Small intestine (tissue), 7 donors: ENCODE results near the gene SYNE2. TPM values are rescaled to one million over a fixed set of nuclear protein-coding genes. Genes with fewer than 3 reads are reported as not detected.

Experiments
- DNase-seq, 2 donors: peaks; one replicate each; pipeline versions ENCODE4 v3.0.0 to v3.0.0-alpha.2; 2013
- FAIRE-seq: peaks from 2 replicates; lab custom pipeline; 2012; peaks lifted over from hg19 to GRCh38; lab: Jason Lieb, UNC
- H3K27ac ChIP-seq, 3 donors: one replicate each; pipeline ENCODE4 v1.5.1; 2013; ENCODE audit warnings: low read length in 2 of 3, mild to moderate bottlenecking in 2 of 3, control low read depth in 1 of 3, inconsistent platforms in 1 of 3, low read depth in 1 of 3, moderate library complexity in 1 of 3
- H3K27me3 ChIP-seq, 3 donors: one replicate each; pipeline ENCODE4 v1.6.1; 2013; ENCODE audit warnings: low read length in 3 of 3, inconsistent platforms in 1 of 3; ENCODE audit not compliant: control insufficient read depth in 3 of 3, insufficient read depth in 3 of 3
- H3K36me3 ChIP-seq, 3 donors: one replicate each; pipeline ENCODE4 v1.6.1; 2013; ENCODE audit warnings: low read length in 3 of 3, inconsistent platforms in 1 of 3, low read depth in 1 of 3, mild to moderate bottlenecking in 1 of 3, moderate library complexity in 1 of 3; ENCODE audit not compliant: control insufficient read depth in 3 of 3, insufficient read depth in 2 of 3
- H3K4me1 ChIP-seq, 3 donors: one replicate each; pipeline ENCODE4 v1.6.1; 2013; ENCODE audit warnings: low read length in 2 of 3, inconsistent platforms in 1 of 3, low read depth in 1 of 3, mild to moderate bottlenecking in 1 of 3, moderate library complexity in 1 of 3; ENCODE audit not compliant: control insufficient read depth in 3 of 3, insufficient read depth in 2 of 3
- H3K4me3 ChIP-seq, 3 donors: one replicate each; pipeline ENCODE4 v1.5.1; 2013; ENCODE audit warnings: low read length in 3 of 3, control low read depth in 1 of 3, inconsistent platforms in 1 of 3, low read depth in 1 of 3, mild to moderate bottlenecking in 1 of 3, moderate library complexity in 1 of 3
- H3K9me3 ChIP-seq, 2 donors: one replicate each; pipeline ENCODE4 v1.6.1; 2013; ENCODE audit warnings: low read depth in 1 of 2, low read length in 1 of 2; ENCODE audit not compliant: control insufficient read depth in 2 of 2, insufficient read depth in 1 of 2
- WGBS, 3 donors: extraction: QIAGEN DNeasy Blood & Tissue Kit; methylation state at CpG; one replicate each; pipeline ENCODE4 v1.1.7; 2013; 5-methylcytosine and 5-hydroxymethylcytosine counted together
- polyA plus RNA-seq, 4 donors: library from polyadenylated mRNA; stranded (reverse) in 3 of 4; unstranded in 1 of 4; fragments of 200-250 nt in 3 of 4; fragments of 120-200 nt in 1 of 4; gene quantifications; one replicate each; pipeline versions ENCODE4 v1.2.1 to v1.2.3, GENCODE V29; 2013
- donor health status: healthy with polysubstance abuse.
- donor health status: control.
- donor health status: control.
- donor health status: Bipolar disorder and iron deficiency.
- donor health status: healthy.

The SYNE2 gene
- polyA plus RNA-seq, 4 donors = 13.8 to 47.4 (median 32.9) TPM

DNA sequence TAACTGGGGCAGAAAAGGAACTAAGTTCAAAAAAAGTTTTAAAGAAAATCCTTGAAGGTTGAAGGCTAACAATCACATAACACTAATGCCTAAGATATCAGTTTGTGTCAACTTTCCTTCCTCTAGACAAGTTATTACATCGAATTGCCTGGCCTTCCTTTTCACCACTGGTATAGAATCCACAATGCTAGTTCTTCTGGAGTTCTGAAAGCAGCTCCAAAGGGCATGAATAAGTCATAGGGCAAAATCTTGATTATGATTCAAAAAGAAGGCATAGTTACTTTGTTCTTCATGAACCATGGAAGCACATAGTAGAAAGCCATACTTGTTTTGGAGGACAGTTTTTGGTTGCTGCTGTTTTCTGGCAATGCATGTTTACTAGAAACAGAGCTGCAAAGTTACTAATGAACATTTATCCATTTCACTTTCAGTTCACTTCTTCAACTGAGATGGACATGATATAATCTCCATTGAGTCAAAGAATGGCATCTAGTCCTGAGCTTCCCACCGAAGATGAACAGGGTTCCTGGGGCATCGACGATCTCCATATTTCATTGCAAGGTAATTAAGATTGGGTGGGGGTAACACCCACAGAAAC, 56.0 kb downstream of the SYNE2 start:
- Histone ChIP-seq H3K4me1 (peaks cover 0 to 7% (median 0%) of the 10 kb centered on the region in 3 donors), H3K9me3 (no peaks in the 10 kb centered on the region), H3K27ac (peak overlapping the region in 2 of 3 donors; percentile 20 to 39), H3K36me3 (peaks cover 0 to 7% (median 3%) of the 10 kb centered on the region in 3 donors), H3K4me3 (no peak overlapping the region), H3K27me3 (no peaks in the 10 kb centered on the region)
- 70 to 76% (median 71%) methylated on average over 4 of the region's 4 CpGs for WGBS, 3 donors
- FAIRE-seq (no peak), DNase-seq (peak; percentile 33 to 52)

DNA sequence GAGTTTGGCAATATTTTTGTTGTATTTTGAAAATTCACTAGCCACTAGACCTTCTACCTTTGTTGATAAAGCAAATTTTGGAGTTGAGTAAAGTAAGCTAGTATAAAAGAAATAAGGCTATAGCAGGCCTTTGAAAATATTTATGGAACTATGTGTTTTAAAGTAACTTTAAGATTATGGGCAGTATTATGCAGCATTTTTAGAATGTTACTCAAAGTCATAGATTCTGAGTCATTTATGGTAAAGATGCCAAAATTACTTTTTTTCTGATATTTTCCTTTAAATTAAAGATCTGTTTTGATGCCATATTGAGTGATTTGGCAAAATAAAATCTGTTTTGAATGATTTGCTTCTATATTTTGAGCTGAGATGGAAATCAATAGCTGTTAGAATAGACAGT, 57.2 kb downstream of the SYNE2 start:
- H3K4me3 ChIP-seq = no peak overlapping the region
- DNase-seq (no peak), FAIRE-seq (no peak)
- H3K27ac ChIP-seq = no peak overlapping the region
- H3K4me1 ChIP-seq = peaks cover 0 to 7% (median 0%) of the 10 kb centered on the region in 3 donors
- H3K36me3 ChIP-seq = peaks cover 0 to 7% (median 3%) of the 10 kb centered on the region in 3 donors
- no peaks in the 10 kb centered on the region for H3K9me3 ChIP-seq
- no peaks in the 10 kb centered on the region for H3K27me3 ChIP-seq

DNA sequence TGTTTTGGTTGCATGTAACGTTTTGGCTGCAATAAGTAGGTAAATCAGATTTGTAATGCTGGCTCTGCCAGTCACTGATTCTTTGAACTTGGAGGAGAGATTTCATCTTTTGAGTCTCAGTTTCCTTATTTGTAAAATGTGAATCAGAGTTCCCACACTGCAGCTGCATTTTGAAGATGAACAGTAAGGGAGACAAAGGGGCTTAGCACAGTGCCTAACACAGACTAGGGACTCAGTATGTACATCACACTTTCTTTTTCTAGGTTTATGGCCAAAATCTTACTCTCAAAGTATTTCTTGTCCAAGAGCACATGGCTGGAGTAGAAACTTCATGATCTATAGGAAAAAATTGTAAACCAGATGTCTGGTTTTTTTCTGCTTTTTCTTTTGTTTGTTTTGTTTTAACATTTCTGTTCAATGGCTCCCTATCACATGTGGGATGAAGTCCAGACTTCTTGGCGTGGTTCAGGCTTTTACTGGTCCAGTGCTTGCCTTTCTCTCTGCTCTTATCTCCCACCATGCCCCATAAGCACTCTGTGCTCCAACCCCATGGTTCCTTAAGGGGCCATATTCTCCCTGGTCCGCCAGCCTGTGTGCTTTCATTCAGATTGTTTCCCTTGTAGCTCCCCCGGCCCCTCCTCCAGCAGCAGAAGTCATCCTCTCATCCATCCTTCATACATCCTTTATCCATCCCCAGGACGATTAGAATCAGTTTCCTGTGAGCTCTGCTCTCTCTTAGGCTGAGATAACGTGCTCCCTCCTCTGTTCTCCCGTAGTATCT, 58.0 kb downstream of the SYNE2 start:
- no peaks in the 10 kb centered on the region for H3K27me3 ChIP-seq
- H3K9me3 ChIP-seq = no peaks in the 10 kb centered on the region
- DNase-seq = no peak
- H3K4me3 ChIP-seq = no peak overlapping the region
- peaks cover 0 to 7% (median 0%) of the 10 kb centered on the region in 3 donors for H3K4me1 ChIP-seq
- H3K27ac ChIP-seq = peak overlapping the region in 1 of 3 donors; percentile 27
- H3K36me3 ChIP-seq = peaks cover 0 to 7% (median 5%) of the 10 kb centered on the region in 3 donors
- FAIRE-seq = no peak
- WGBS, 3 donors = 66 to 85% (median 80%) methylated on average over 7 of the region's 7 CpGs

DNA sequence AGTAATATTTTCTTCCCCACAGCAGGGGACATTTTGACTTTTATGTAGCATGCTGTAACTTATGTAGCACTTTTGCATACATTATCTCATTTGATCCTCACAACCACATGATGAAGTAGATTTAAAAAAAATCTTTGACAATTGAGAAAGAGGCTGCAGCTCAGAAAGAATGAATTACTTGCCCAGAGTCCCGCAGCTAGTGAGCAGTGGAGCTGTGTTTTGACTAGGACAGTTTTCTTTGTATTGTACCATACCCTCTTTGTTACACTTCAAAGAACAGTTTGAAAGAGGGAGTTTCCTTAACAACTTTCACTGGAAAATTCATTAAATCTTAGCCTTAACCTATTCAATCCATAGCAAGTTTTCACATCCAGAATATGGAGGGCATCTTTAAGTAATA, 58.6 kb downstream of the SYNE2 start:
- Histone ChIP-seq H3K4me3 (no peak overlapping the region), H3K4me1 (peaks cover 0 to 7% (median 0%) of the 10 kb centered on the region in 3 donors), H3K9me3 (no peaks in the 10 kb centered on the region), H3K27me3 (no peaks in the 10 kb centered on the region), H3K36me3 (peaks cover 0 to 7% (median 5%) of the 10 kb centered on the region in 3 donors), H3K27ac (no peak overlapping the region)
- no peak for FAIRE-seq
- WGBS, 3 donors = 78 to 93% (median 92%) methylated on average over 1 of the region's 1 CpG
- no peak for DNase-seq

DNA sequence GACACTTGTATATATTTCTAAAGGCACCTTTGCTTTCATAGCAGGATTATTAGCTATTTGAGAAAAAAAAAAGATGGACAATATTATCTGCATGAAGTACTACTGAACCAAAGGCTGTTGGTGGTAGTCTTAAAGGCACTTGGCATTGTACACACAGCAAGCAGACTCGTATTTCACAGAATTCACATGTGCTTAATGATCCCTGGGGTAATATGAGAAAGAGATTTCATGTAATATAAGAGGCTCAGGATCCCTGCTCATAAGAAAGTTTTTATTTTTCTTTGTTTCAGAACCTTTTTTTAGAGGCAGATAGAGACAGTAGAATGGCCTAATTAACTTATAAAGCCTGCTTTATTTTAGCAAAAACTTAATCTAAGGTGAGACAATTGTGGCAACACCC, 59.5 kb downstream of the SYNE2 start:
- Histone ChIP-seq H3K4me3 (no peak overlapping the region), H3K36me3 (peaks cover 0 to 7% (median 5%) of the 10 kb centered on the region in 3 donors), H3K27me3 (no peaks in the 10 kb centered on the region), H3K4me1 (peaks cover 0 to 7% (median 0%) of the 10 kb centered on the region in 3 donors), H3K27ac (no peak overlapping the region), H3K9me3 (no peaks in the 10 kb centered on the region)
- FAIRE-seq = no peak
- whole genome bisulfite sequencing, 3 donors = 88 to 93% (median 92%) methylated on average over 1 of the region's 1 CpG
- no peak for DNase-seq

DNA sequence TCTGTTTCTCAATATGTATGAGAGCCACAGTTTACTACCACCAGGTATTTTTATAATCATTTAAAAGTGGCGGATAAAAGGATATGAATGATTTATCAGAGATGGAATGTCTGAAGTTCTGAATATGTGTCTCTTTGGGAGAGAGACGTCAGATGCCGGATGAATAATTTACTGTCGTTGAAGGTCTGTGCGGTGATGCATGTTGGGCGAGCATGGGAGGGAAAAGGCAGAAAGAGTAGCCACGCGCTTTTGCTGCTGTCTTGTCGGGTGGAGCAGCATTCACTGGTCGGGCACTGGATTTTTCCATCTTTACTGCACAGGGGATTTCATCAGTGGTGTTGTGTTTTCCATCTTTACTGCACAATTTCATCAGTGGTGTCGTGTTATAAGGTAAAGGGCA, 65.6 kb downstream of the SYNE2 start:
- Histone ChIP-seq H3K4me1 (peaks cover 0 to 7% (median 0%) of the 10 kb centered on the region in 3 donors), H3K4me3 (no peak overlapping the region), H3K27me3 (no peaks in the 10 kb centered on the region), H3K36me3 (peaks cover 0 to 2% (median 0%) of the 10 kb centered on the region in 3 donors), H3K27ac (no peak overlapping the region), H3K9me3 (no peaks in the 10 kb centered on the region)
- WGBS, 3 donors = 92 to 96% (median 96%) methylated on average over 11 of the region's 11 CpGs
- FAIRE-seq (no peak), DNase-seq (no peak)

DNA sequence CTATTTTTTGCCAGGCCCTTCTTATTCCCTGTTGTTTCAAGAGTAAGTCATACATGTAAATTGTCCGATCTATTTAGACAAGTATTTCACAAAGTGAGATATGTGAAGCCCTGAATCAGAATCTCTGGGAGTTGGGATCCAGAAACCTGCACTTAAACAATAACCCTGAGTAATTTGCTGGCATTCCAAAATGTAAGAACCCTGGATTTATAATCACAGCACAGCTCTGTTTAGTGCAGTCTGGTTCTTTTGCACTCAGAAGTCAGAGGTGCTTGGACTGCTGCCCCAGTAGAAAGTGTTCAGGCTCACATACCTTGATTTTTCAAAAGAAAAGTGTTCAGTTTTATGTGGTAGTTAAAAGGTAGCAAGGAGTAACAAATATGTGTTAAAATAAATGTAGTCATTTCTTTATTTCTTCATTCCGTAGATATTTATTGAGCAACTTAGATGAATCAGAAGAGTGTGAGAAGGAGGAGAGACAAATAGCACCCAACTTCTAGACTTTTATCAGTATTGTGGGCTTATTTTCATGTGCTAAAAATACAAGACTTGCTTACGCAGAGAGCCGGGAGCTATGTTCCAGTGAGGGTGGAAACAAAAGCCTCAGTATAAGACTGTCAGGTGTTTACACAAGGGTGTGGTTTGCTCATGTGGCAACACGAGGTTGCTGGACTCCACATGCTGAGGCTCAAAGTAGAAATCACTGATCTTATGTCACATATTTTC, 70.1 kb downstream of the SYNE2 start:
- no peak for FAIRE-seq
- peak; percentile 81 to 89 for DNase-seq
- Histone ChIP-seq H3K4me1 (peaks cover 0 to 9% (median 0%) of the 10 kb centered on the region in 3 donors), H3K27ac (peak overlapping the region in 1 of 3 donors; percentile 85), H3K27me3 (no peaks in the 10 kb centered on the region), H3K9me3 (peaks cover 0 to 6% of the 10 kb centered on the region in 2 donors), H3K4me3 (no peak overlapping the region), H3K36me3 (peaks cover 0 to 9% (median 0%) of the 10 kb centered on the region in 3 donors)
- 25 to 54% (median 46%) methylated on average over 5 of the region's 5 CpGs for WGBS, 3 donors

DNA sequence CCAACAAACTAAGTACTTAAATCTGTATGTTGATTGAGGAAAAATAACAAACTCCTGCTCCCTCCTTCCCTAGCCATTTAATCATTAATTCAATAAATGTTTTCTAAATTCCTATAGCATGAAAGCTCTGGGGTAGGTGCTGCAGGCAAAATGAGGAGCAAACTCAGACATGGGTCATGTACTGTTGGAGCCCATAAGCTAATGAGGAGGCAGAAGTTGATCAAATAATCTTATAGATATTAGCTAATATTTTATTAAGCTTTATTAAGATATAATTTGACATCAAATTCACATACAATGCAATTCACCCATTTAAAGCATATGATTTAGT, 70.6 kb downstream of the SYNE2 start:
- no peak for FAIRE-seq
- peak overlapping the region in 1 of 3 donors; percentile 85 for H3K27ac ChIP-seq
- H3K4me1 ChIP-seq = peaks cover 0 to 9% (median 0%) of the 10 kb centered on the region in 3 donors

More for the DNA sequence above, 70.6 kb downstream of the SYNE2 start:
- Histone ChIP-seq H3K36me3 (peaks cover 0 to 9% (median 0%) of the 10 kb centered on the region in 3 donors), H3K4me3 (no peak overlapping the region), H3K27me3 (no peaks in the 10 kb centered on the region), H3K9me3 (peaks cover 0 to 6% of the 10 kb centered on the region in 2 donors)
- DNase-seq = no peak
